Psoas muscle (tissue), 8 donors: ENCODE results near the gene SLC9A5. TPM values are rescaled to one million over a fixed set of nuclear protein-coding genes. Genes with fewer than 3 reads are reported as not detected.

Experiments used
- ATAC-seq, 4 donors: fragments of 200-7000 bp; cut with Tn5 transposase; one replicate each; pipeline ENCODE4 v1.9.1; 2020; ENCODE audit warnings: moderate library complexity in 3 of 4, mild to moderate bottlenecking in 2 of 4
- DNase-seq, 2 donors: peaks; one replicate each; pipeline ENCODE4 v3.0.0-alpha.2; 2020
- H3K27ac ChIP-seq: fragments of 200-600 bp; one replicate; pipeline ENCODE4 v1.8.0; 2022
- H3K27me3 ChIP-seq, 3 donors: fragments of 200-600 bp in 1 of 3; one replicate each; pipeline versions ENCODE4 v1.6.1 to v1.8.0; 2013 to 2022; ENCODE audit warnings: low read length in 2 of 3, mild to moderate bottlenecking in 2 of 3, moderate library complexity in 1 of 3; ENCODE audit not compliant: insufficient read depth in 3 of 3
- H3K36me3 ChIP-seq, 2 donors: fragments of 200-600 bp in 1 of 2; one replicate each; pipeline versions ENCODE4 v1.6.1 to v1.8.0; 2013 to 2022; ENCODE audit warnings: low read depth in 1 of 2, mild to moderate bottlenecking in 1 of 2, moderate library complexity in 1 of 2; ENCODE audit not compliant: insufficient read depth in 1 of 2
- H3K4me1 ChIP-seq: fragments of 200-600 bp; one replicate; pipeline ENCODE4 v1.8.0; 2022
- H3K4me3 ChIP-seq: fragments of 200-600 bp; one replicate; pipeline ENCODE4 v1.8.0; 2022; ENCODE audit warnings: mild to moderate bottlenecking
- H3K9me3 ChIP-seq: fragments of 200-600 bp; one replicate; pipeline ENCODE4 v1.8.0; 2022
- CTCF ChIP-seq: fragments of 200-600 bp; IDR thresholded peaks from one replicate; pipeline ENCODE4 v1.8.0; 2022; ENCODE audit warnings: antibody characterized with exemption
- WGBS, 3 donors: extraction: QIAGEN DNeasy Blood & Tissue Kit; methylation state at CpG; one replicate each; pipeline versions ENCODE4 v1.1.6 to v1.1.7; 2013; 5-methylcytosine and 5-hydroxymethylcytosine counted together
- intact Hi-C, 2 donors: fragments of 100-400 bp; cut with DNase I; formaldehyde crosslinking; loops; one replicate each; pipeline versions ENCODE4 v1.11.0 to v1.14.2; 2022
- polyA plus RNA-seq, 3 donors: library from polyadenylated mRNA; stranded (reverse); fragments of 200-250 nt; gene quantifications; one replicate each; pipeline ENCODE4 v1.2.3, GENCODE V29; 2013
- total RNA-seq, 4 donors: library from RNA; stranded (reverse); fragmentation: NEBNext Ultra II Directional in 2 of 4; extraction: Animal tissue kit (Norgen Biotek cat#: 25700) in 2 of 4; gene quantifications; one replicate each; pipeline versions ENCODE4 v1.2.1 to v1.2.4, GENCODE V29; 2021 to 2023
- donor health status: healthy with polysubstance abuse.
- donor health status: DM: no; HTN: no; CAD: no; lungs with moderate emphysema.
- donor health status: Bipolar disorder and iron deficiency.
- donor health status: healthy.
- donor health status: DM: yes; HTN: yes; CAD: no.
- donor health status: DM: no; HTN: no; CAD: no.
- donor health status: DM: no; HTN: no; CAD: no.
- donor health status: DM: yes; HTN: yes; CAD: no.

Gene SLC9A5
- total and polyA plus RNA-seq, 7 donors, result 0.52 to 1.7 (median 1.1) TPM

DNA sequence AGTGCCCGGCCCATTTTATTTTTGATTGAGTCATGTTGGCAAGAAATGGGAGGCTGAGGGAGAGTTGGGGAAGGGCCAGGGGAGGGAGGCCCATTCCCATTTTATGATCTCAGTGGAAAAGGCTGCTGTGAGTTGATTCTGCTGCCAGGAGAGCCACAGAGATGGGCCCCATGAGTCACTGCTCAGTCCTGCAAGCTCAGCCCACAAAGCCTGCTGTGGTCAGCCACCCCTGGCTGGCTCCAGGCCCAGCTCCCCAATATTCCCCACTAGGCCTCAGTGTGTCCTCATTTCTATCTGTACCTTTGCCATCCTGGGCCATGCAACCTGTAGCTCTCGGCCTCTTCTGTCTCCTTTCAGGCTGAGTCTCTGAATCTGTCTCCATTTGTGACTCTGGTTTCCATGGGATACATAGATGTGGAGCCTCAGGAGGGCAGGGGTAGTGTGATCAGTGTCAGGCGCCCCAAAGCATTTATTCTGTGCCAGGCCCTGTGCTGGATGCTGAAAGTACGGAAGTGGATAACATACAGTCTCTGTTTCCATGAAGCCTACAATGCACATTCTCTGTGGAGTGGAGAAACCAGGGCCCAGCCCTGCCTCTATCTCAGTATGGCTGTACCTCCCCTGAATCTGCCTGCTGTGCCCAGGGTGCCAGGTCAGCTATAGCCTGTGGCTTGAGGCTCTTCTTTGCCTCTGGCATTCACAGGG is 28.7 kb downstream of the SLC9A5 start:
- 75 to 87% (median 79%) methylated on average over 4 of the region's 4 CpGs for WGBS, 3 donors
- Histone ChIP-seq H3K4me1 (peaks cover 11% of the 10 kb centered on the region), H3K27ac (peak overlapping the region; percentile 51), H3K36me3 (no peaks in the 10 kb centered on the region), H3K4me3 (no peak overlapping the region), H3K27me3 (no peaks in the 10 kb centered on the region), H3K9me3 (no peaks in the 10 kb centered on the region)
- intact Hi-C loops, result no loop called here
- TF ChIP-seq CTCF, result no peak
- peak; percentile 60 to 76 for DNase-seq
- peak; percentile 44 to 89 (median 81) for ATAC-seq

- DNase-seq (peak; percentile 41 to 49), ATAC-seq (peak in 1 of 4 donors; percentile 6)
- Histone ChIP-seq H3K4me3 (peak overlapping the region; percentile 59), H3K4me1 (peaks cover 11% of the 10 kb centered on the region), H3K9me3 (no peaks in the 10 kb centered on the region), H3K27ac (peak overlapping the region; percentile 51), H3K27me3 (no peaks in the 10 kb centered on the region), H3K36me3 (no peaks in the 10 kb centered on the region)
- TF ChIP-seq CTCF, result no peak
- intact Hi-C loops, result no loop called here
- 67 to 83% (median 78%) methylated on average over 13 of the region's 13 CpGs for WGBS, 3 donors
Observed at GRCh38 chr16:67277999-67278772, 29.4 kb downstream of the SLC9A5 start.

GRCh38 chr16:67278773-67279295 is 30.1 kb downstream of the SLC9A5 start:
- no peaks in the 10 kb centered on the region for H3K36me3 ChIP-seq
- no peak overlapping the region for H3K27ac ChIP-seq
- WGBS, 3 donors, result 4 to 6% (median 6%) methylated on average over 30 to 42 of the region's 42 CpGs
- intact Hi-C loops, result no loop called here
- peak in 2 of 4 donors; percentile 2 to 17 for ATAC-seq
- no peaks in the 10 kb centered on the region for H3K27me3 ChIP-seq
- H3K4me1 ChIP-seq, result peaks cover 11% of the 10 kb centered on the region
- peak overlapping the region; percentile 59 for H3K4me3 ChIP-seq
- peak; percentile 37 to 56 for DNase-seq
- no peak for TF ChIP-seq CTCF
- no peaks in the 10 kb centered on the region for H3K9me3 ChIP-seq

GRCh38 chr16:67279296-67280089 is 30.7 kb downstream of the SLC9A5 start, which contains the start of gene PLEKHG4:
Gene PLEKHG4, plus strand, starts transcription at chr16:67279532. Its CDS starts 513 bp downstream, at chr16:67280045.
- Histone ChIP-seq H3K4me1 (peaks cover 11% of the 10 kb centered on the region), H3K27ac (no peak within 1 kb of the TSS), H3K36me3 (no peaks in the 10 kb centered on the region), H3K4me3 (peak within 1 kb of the TSS; percentile 59), H3K9me3 (no peaks in the 10 kb centered on the region), H3K27me3 (no peaks in the 10 kb centered on the region)
- DNase-seq (peak; percentile 80 to 86), ATAC-seq (peak; percentile 65 to 87 (median 80))
- intact Hi-C loops, result no loop called here
- WGBS, 3 donors, result 24 to 46% (median 31%) methylated on average over 23 to 83 of the region's 83 CpGs
- TF ChIP-seq CTCF, result peak; percentile 55
